PFSK-1 (cell line): ENCODE results near the gene ANKRD34C.

Experiments used
- FOXP2 ChIP-seq: optimal IDR thresholded peaks from 2 replicates; pipeline ENCODE3; 2011; ENCODE audit warnings: borderline replicate concordance, control low read depth, inconsistent platforms; ENCODE audit not compliant: insufficient read depth; ENCODE audit errors: extremely low read length, extremely low read depth
- POLR2AphosphoS5 ChIP-seq: IDR thresholded peaks from 2 replicates; pipeline ENCODE4 v1.6.1; 2012; ENCODE audit warnings: low read depth, mild to moderate bottlenecking, control low read depth, low read length, moderate library complexity
- REST ChIP-seq, 2 experiments: IDR thresholded peaks; 2 replicates each; pipeline versions ENCODE4 v1.6.1 to v1.8.0; 2011 to 2012; ENCODE audit warnings: low read depth in 2 of 2, low read length in 2 of 2, control low read depth in 1 of 2, inconsistent platforms in 1 of 2, mild to moderate bottlenecking in 1 of 2, moderate library complexity in 1 of 2; ENCODE audit not compliant: insufficient read depth in 1 of 2

DNA sequence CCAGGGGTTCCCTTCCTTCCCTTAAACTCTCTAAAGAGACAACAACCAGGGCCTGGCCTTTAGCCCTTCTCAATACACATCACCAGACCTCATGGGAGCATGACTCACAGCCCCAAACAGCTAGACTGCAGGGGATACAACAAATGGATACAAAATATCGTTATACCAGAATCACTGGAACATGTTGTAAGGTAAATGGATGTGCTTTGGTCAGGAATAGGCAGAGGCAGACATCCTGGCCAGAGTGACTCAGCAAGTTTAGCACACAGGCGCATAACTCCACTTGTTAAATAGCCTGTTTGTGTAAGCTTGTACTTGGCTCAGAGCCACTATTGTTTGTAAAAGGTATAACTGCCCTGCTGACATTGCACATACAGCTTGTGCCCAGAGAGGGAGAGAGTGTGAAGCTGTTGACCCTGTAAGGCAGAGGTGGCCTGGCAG lies 46.7 kb downstream of the ANKRD34C start:
- TF ChIP-seq POLR2AphosphoS5 (no peak), FOXP2 (no peak), REST (IDR thresholded peaks at IDR 0.05; ENCODE audit: insufficient read depth in 1 of 2, low read depth in 2 of 2, low read length in 2 of 2) (no peak)
